ENCODE measurements around the gene ZSCAN31.

GRCh38 chr6:28360961-28361360, 25.0 kb upstream of the ZSCAN31 start:
- no peak for TF ChIP-seq POLR2A (IDR thresholded peaks at IDR 0.05; ENCODE audit: low read length)
- TF ChIP-seq CTCF (IDR thresholded peaks at IDR 0.05) = no peak
- no peak for TF ChIP-seq PHF8 (IDR thresholded peaks at IDR 0.05; ENCODE audit: borderline replicate concordance, low read depth)
- TF ChIP-seq CEBPB (IDR thresholded peaks at IDR 0.05) = no peak
- TF ChIP-seq EP300 (IDR thresholded peaks at IDR 0.05) = no peak
- TF ChIP-seq FOSB (CRISPR knock-in tag; IDR thresholded peaks at IDR 0.05) = no peak
- TF ChIP-seq RNF2 (IDR thresholded peaks at IDR 0.05; ENCODE audit: borderline replicate concordance, low read depth) = no peak
- no peak for TF ChIP-seq BHLHE40 (IDR thresholded peaks at IDR 0.05; ENCODE audit: low read depth, low read length)
- TF ChIP-seq ESRRA (IDR thresholded peaks at IDR 0.05; ENCODE audit: borderline replicate concordance, low read length) = no peak
- TF ChIP-seq, protein P1, sequence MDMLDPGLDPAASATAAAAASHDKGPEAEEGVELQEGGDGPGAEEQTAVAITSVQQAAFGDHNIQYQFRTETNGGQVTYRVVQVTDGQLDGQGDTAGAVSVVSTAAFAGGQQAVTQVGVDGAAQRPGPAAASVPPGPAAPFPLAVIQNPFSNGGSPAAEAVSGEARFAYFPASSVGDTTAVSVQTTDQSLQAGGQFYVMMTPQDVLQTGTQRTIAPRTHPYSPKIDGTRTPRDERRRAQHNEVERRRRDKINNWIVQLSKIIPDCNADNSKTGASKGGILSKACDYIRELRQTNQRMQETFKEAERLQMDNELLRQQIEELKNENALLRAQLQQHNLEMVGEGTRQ (IDR thresholded peaks at IDR 0.05) = no peak
- no peak for TF ChIP-seq HMGXB4 (CRISPR knock-in tag; IDR thresholded peaks at IDR 0.05; ENCODE audit: borderline replicate concordance)
- no peak for TF ChIP-seq RFX5 (IDR thresholded peaks at IDR 0.05)
- TF ChIP-seq RARB (CRISPR knock-in tag; IDR thresholded peaks at IDR 0.05) = no peak
